ENCODE measurements around the gene SMARCB1. TPM values are rescaled to one million over a fixed set of nuclear protein-coding genes. Genes with fewer than 3 reads are reported as not detected.

SMARCB1 gene
- total and polyA plus RNA-seq, 2 donors (not counting 1 experiment from before 2014, with no cell fraction given): 20.5 to 86.4 TPM

GRCh38 chr22:23836692-23837495 is 50.1 kb downstream of the SMARCB1 start:
- Histone ChIP-seq H4K20me1 (ENCODE audit: control insufficient read depth, extremely low read depth, insufficient read depth, low read length) (no peaks in the 10 kb centered on the region), H3K36me3 (ENCODE audit: control insufficient read depth, insufficient read depth, low read length) (peaks cover 18% of the 10 kb centered on the region), H3K27ac (ENCODE audit: insufficient read depth, low read length) (no peak overlapping the region), H3K4me2 (ENCODE audit: extremely low read depth, insufficient read depth, low read length) (no peak overlapping the region), H3K79me2 (ENCODE audit: control insufficient read depth, insufficient read depth, low read length) (peaks cover under 1% of the 10 kb centered on the region), H3K9ac (ENCODE audit: insufficient read depth, low read length) (no peak overlapping the region), H2AFZ (ENCODE audit: low read length) (no peak overlapping the region), H3K4me3 (replicated peaks in 1 of 4; ENCODE audit: control extremely low read depth in 1 of 4, insufficient read depth in 1 of 4, low read depth in 3 of 4, low read length in 4 of 4) (no peak overlapping the region), H3K4me1 (ENCODE audit: control insufficient read depth, extremely low read depth, insufficient read depth, low read length) (no peaks in the 10 kb centered on the region), H3K27me3 (ENCODE audit: control insufficient read depth, insufficient read depth, low read length) (no peaks in the 10 kb centered on the region), H3K9me3 (ENCODE audit: control insufficient read depth, insufficient read depth, low read depth, low read length) (no peaks in the 10 kb centered on the region)
- no peak for DNase-seq (ENCODE audit: low read depth in 2 of 2)
- TF ChIP-seq CTCF (conservative IDR thresholded peaks at IDR 0.05 in 1 of 2, IDR thresholded peaks at IDR 0.05 in 1 of 2; ENCODE audit: low read depth in 1 of 2, low read length in 2 of 2) (no peak), EZH2 (IDR thresholded peaks at IDR 0.05; ENCODE audit: low read length, missing control alignments) (no peak)

DNA sequence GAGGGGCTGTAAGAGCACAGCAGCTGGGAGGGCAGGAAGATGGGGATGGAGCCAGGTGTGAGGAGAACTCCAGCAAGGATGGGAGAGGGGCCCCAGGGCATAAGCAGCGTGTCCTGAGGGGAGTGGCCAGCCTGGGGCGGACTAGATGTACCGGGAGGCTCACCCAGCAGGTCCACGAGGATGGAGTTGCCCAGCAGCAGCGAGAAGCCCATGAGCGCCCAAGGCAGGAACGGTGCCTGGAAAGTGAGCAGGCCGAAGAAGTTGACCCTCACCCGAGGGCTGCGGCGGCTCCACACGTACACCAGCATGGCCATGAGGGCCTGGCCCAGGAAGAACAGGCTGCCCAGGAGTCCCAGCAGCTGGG is 50.7 kb downstream of the SMARCB1 start:
- Histone ChIP-seq H2AFZ (ENCODE audit: low read length) (no peak overlapping the region), H3K4me3 (replicated peaks in 1 of 4; ENCODE audit: control extremely low read depth in 1 of 4, insufficient read depth in 1 of 4, low read depth in 3 of 4, low read length in 4 of 4) (no peak overlapping the region), H3K9me3 (ENCODE audit: control insufficient read depth, insufficient read depth, low read depth, low read length) (no peaks in the 10 kb centered on the region), H3K27ac (ENCODE audit: insufficient read depth, low read length) (no peak overlapping the region), H3K4me2 (ENCODE audit: extremely low read depth, insufficient read depth, low read length) (no peak overlapping the region), H3K4me1 (ENCODE audit: control insufficient read depth, extremely low read depth, insufficient read depth, low read length) (no peaks in the 10 kb centered on the region), H3K9ac (ENCODE audit: insufficient read depth, low read length) (no peak overlapping the region), H3K27me3 (ENCODE audit: control insufficient read depth, insufficient read depth, low read length) (no peaks in the 10 kb centered on the region), H3K79me2 (ENCODE audit: control insufficient read depth, insufficient read depth, low read length) (no peaks in the 10 kb centered on the region), H3K36me3 (ENCODE audit: control insufficient read depth, insufficient read depth, low read length) (peaks cover 15% of the 10 kb centered on the region), H4K20me1 (ENCODE audit: control insufficient read depth, extremely low read depth, insufficient read depth, low read length) (no peaks in the 10 kb centered on the region)
- DNase-seq (ENCODE audit: low read depth in 2 of 2): no peak
- no peak for TF ChIP-seq CTCF (conservative IDR thresholded peaks at IDR 0.05 in 1 of 2, IDR thresholded peaks at IDR 0.05 in 1 of 2; ENCODE audit: low read depth in 1 of 2, low read length in 2 of 2)
- TF ChIP-seq EZH2 (IDR thresholded peaks at IDR 0.05; ENCODE audit: low read length, missing control alignments): no peak

DNA sequence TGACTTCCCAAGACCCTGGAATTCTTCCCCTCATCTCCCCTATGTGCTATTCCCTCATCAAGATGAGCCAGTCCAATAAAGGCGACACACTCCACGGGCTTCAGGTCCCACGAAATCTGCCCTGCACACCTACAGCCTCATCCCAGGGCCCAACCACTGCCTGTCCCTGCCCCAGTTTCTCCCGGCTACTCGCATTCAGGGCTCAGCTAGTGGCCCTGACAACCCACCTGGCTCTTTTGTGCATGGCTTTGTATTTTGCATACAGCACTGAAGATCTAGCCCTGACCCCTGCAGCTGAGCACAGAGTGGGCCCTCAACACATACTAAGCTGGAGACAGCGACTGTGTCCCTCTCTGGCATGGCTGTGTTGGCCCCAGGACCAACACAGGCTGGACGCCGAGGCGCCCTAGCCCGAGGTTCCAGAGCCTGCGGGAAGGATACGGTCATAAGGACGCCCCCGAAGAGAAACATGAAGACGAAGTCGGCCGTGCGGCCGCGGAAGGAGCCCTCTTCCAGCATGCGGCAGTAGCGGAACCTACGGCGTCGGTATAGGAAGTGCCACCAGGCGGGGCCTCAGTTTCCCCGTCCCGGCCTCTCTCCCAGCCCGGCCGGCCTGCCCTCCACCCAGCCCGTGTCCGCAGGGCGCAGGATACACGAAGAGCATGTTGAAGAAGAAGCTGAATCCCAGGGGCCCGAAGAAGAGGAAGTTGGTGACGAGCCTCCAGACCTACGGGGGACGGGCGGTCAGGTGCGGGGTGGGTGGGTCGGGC is 51.3 kb downstream of the SMARCB1 start:
- Histone ChIP-seq H3K9me3 (ENCODE audit: control insufficient read depth, insufficient read depth, low read depth, low read length) (no peaks in the 10 kb centered on the region), H3K27me3 (ENCODE audit: control insufficient read depth, insufficient read depth, low read length) (no peaks in the 10 kb centered on the region), H3K27ac (ENCODE audit: insufficient read depth, low read length) (no peak overlapping the region), H2AFZ (ENCODE audit: low read length) (no peak overlapping the region), H4K20me1 (ENCODE audit: control insufficient read depth, extremely low read depth, insufficient read depth, low read length) (no peaks in the 10 kb centered on the region), H3K9ac (ENCODE audit: insufficient read depth, low read length) (no peak overlapping the region), H3K4me3 (replicated peaks in 1 of 4; ENCODE audit: control extremely low read depth in 1 of 4, insufficient read depth in 1 of 4, low read depth in 3 of 4, low read length in 4 of 4) (no peak overlapping the region), H3K79me2 (ENCODE audit: control insufficient read depth, insufficient read depth, low read length) (no peaks in the 10 kb centered on the region), H3K4me1 (ENCODE audit: control insufficient read depth, extremely low read depth, insufficient read depth, low read length) (no peaks in the 10 kb centered on the region), H3K4me2 (ENCODE audit: extremely low read depth, insufficient read depth, low read length) (no peak overlapping the region), H3K36me3 (ENCODE audit: control insufficient read depth, insufficient read depth, low read length) (peaks cover 14% of the 10 kb centered on the region)
- no peak for TF ChIP-seq CTCF (conservative IDR thresholded peaks at IDR 0.05 in 1 of 2, IDR thresholded peaks at IDR 0.05 in 1 of 2; ENCODE audit: low read depth in 1 of 2, low read length in 2 of 2)
- TF ChIP-seq EZH2 (IDR thresholded peaks at IDR 0.05; ENCODE audit: low read length, missing control alignments): no peak
- no peak for DNase-seq (ENCODE audit: low read depth in 2 of 2)

Data from fibroblast of lung (primary cell).